GM12878 (cell line): Measurements from ENCODE around the gene ANKHD1. TPM values are rescaled to one million over a fixed set of nuclear protein-coding genes. Genes with fewer than 3 reads are reported as not detected.

Experiments
- CHD1 ChIP-seq: IDR thresholded peaks from 2 replicates; pipeline ENCODE4 v1.6.1; 2012; ENCODE audit warnings: low read depth, low read length, improper control_type of control experiment
- CTCF ChIP-seq, 3 experiments: IDR thresholded peaks in 2 of 3; conservative IDR thresholded peaks in 1 of 3; 2 replicates each; pipeline ENCODE4 v1.5.1; 2011; ENCODE audit warnings: low read depth in 3 of 3, low read length in 3 of 3, mild to moderate bottlenecking in 3 of 3, control low read depth in 2 of 3, moderate library complexity in 2 of 3, inconsistent platforms in 1 of 3, mixed read lengths in 1 of 3; ENCODE audit not compliant: control insufficient read depth in 2 of 3, insufficient read depth in 1 of 3; ENCODE audit errors: extremely low read depth in 1 of 3
- FOXK2 ChIP-seq: fragments of 450-650 bp; IDR thresholded peaks from 2 replicates; pipeline ENCODE4 v1.6.1; 2017; ENCODE audit warnings: mild to moderate bottlenecking, moderate library complexity
- FOXM1 ChIP-seq: IDR thresholded peaks from 2 replicates; pipeline ENCODE4 v1.6.1; 2012; ENCODE audit warnings: low read depth, mild to moderate bottlenecking, inconsistent platforms, low read length, moderate library complexity
- HDGF ChIP-seq: fragments of 450-650 bp; IDR thresholded peaks from 2 replicates; pipeline ENCODE4 v1.6.1; 2016; ENCODE audit warnings: antibody characterized with exemption
- KLF5 ChIP-seq: fragments of 450-650 bp; IDR thresholded peaks from 2 replicates; pipeline ENCODE4 v1.6.1; 2014; ENCODE audit warnings: mild to moderate bottlenecking; ENCODE audit not compliant: partially characterized antibody
- MTA2 ChIP-seq: fragments of 450-650 bp; IDR thresholded peaks from 2 replicates; pipeline ENCODE4 v1.6.1; 2016; ENCODE audit warnings: low read depth, mild to moderate bottlenecking, moderate library complexity
- NR2F1 ChIP-seq: fragments of 450-650 bp; conservative IDR thresholded peaks from 2 replicates; pipeline ENCODE4 v1.6.1; 2017; ENCODE audit warnings: mild to moderate bottlenecking
- PAX5 ChIP-seq: IDR thresholded peaks from 2 replicates; pipeline ENCODE4 v1.6.1; 2011; ENCODE audit warnings: low read depth, low read length, borderline replicate concordance
- PBX3 ChIP-seq: IDR thresholded peaks from 2 replicates; pipeline ENCODE4 v1.6.1; 2011; ENCODE audit warnings: mild to moderate bottlenecking, low read depth, low read length, moderate library complexity; ENCODE audit not compliant: insufficient replicate concordance
- RAD51 ChIP-seq: fragments of 450-650 bp; IDR thresholded peaks from 2 replicates; pipeline ENCODE4 v1.6.1; 2016; ENCODE audit warnings: moderate library complexity, mild to moderate bottlenecking, inconsistent platforms
- RELB ChIP-seq: fragments of 450-650 bp; IDR thresholded peaks from 2 replicates; pipeline ENCODE4 v1.6.1; 2017; ENCODE audit warnings: low read depth, mild to moderate bottlenecking, moderate library complexity
- RUNX3 ChIP-seq: IDR thresholded peaks from 2 replicates; pipeline ENCODE4 v1.6.1; 2012; ENCODE audit warnings: low read length, inconsistent platforms
- SIX5 ChIP-seq: IDR thresholded peaks from 2 replicates; pipeline ENCODE4 v1.6.1; 2011; ENCODE audit warnings: mild to moderate bottlenecking, low read depth, low read length, moderate library complexity; ENCODE audit not compliant: severe bottlenecking
- SMARCA5 ChIP-seq: fragments of 450-650 bp; IDR thresholded peaks from 2 replicates; pipeline ENCODE4 v1.6.1; 2017; ENCODE audit warnings: mild to moderate bottlenecking
- STAT1 ChIP-seq: fragments of 450-650 bp; conservative IDR thresholded peaks from 2 replicates; pipeline ENCODE4 v1.6.1; 2014; ENCODE audit warnings: antibody characterized with exemption, mild to moderate bottlenecking
- TAF1 ChIP-seq: IDR thresholded peaks from 2 replicates; pipeline ENCODE4 v1.6.1; 2011; ENCODE audit warnings: mild to moderate bottlenecking, low read depth, low read length, borderline replicate concordance
- USF2 ChIP-seq: IDR thresholded peaks from 2 replicates; pipeline ENCODE4 v1.6.1; 2011; ENCODE audit warnings: low read depth, low read length, improper control_type of control experiment, borderline replicate concordance
- ZNF24 ChIP-seq: fragments of 450-650 bp; IDR thresholded peaks from 2 replicates; pipeline ENCODE4 v1.6.1; 2017; ENCODE audit warnings: antibody characterized with exemption, mild to moderate bottlenecking
- ZNF274 ChIP-seq: IDR thresholded peaks from one replicate; pipeline ENCODE4 v1.8.0; 2011; ENCODE audit not compliant: insufficient read length, insufficient read depth
- polyA plus RNA-seq, 11 experiments: library from polyadenylated mRNA; depleted of rRNA in 4 of 11; unstranded in 6 of 11; stranded (reverse) in 5 of 11; fragments of >200 nt; fragmentation: Nextera tagmentation in 4 of 11; fragmentation: Illumina TruSeq in 1 of 11; extraction: Ambion mirVana in 4 of 11; extraction: Trizol in 1 of 11; gene quantifications; 1 replicate in 1 of 11; 2 replicates in 10 of 11; pipeline versions ENCODE4 v1.2.1 to v1.2.3, GENCODE V29; 2011 to 2016; ENCODE audit warnings: inconsistent platforms in 2 of 11, missing spikeins in 2 of 11, low read depth in 1 of 11
- total RNA-seq, 4 experiments: library from RNA; depleted of rRNA in 3 of 4; stranded (reverse); fragments of >200 nt in 3 of 4; fragmentation: Illumina TruSeq in 1 of 4; extraction: Trizol in 1 of 4; gene quantifications; 2 replicates each; pipeline versions ENCODE4 v1.2.1 to v1.2.3, GENCODE V29; 2013 to 2021
- TF ChIP-seq, protein P1 (sequence below): IDR thresholded peaks from 2 replicates; pipeline ENCODE4 v1.6.1; 2012; ENCODE audit warnings: low read depth, low read length, improper control_type of control experiment
- TF ChIP-seq, protein P2 (sequence below): IDR thresholded peaks from 2 replicates; pipeline ENCODE4 v1.6.1; 2012; ENCODE audit warnings: low read depth, low read length, improper control_type of control experiment

The ANKHD1 gene
- total and polyA plus RNA-seq, 10 of the 15 experiments (the other 5 are each of a cell fraction or from before 2014, with no cell fraction given) = 31.6 to 96.8 (median 74.3) TPM

DNA sequence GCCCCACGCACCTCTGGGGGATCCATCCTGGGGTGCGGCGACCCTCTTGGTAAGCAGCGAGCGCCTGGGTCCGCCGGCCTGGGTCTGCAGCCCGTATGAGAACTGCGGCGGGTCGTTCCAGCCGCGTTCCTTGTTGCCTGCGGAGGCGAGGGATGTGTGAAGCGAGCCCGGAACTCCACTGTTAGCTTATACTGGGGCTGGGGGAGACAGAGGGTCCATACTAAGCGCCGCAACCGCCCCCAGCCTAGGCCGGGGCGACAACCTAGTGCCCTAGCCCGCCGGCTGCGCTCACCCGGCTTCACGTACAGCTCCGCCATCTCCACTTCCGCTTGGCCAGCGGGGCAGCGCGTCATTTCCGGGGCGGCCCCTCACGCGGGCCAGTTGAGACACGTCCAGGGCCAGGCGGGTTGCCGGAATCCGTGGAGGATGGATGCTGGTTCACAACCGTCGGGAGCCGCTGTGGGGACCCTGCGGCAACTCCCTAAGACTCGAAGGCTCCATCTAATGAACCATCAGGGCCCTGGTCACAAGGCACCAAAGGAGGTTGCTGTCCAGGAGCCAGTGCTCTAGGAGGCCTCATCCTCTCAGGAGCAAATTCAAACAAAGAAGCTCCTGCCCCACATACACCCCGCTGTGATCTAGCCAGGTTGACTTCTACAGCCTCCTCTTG is 155.6 kb downstream of the ANKHD1 start, which contains the start of gene SRA1 (continued):
- TF ChIP-seq, protein P1, sequence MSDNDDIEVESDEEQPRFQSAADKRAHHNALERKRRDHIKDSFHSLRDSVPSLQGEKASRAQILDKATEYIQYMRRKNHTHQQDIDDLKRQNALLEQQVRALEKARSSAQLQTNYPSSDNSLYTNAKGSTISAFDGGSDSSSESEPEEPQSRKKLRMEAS = no peak
- TF ChIP-seq MTA2 = peak; percentile 40; the same call in 1 of the 2 replicates
- TF ChIP-seq STAT1 = no peak
- TF ChIP-seq HDGF = peak; percentile 89
- no peak for TF ChIP-seq SMARCA5
- TF ChIP-seq, protein P2, sequence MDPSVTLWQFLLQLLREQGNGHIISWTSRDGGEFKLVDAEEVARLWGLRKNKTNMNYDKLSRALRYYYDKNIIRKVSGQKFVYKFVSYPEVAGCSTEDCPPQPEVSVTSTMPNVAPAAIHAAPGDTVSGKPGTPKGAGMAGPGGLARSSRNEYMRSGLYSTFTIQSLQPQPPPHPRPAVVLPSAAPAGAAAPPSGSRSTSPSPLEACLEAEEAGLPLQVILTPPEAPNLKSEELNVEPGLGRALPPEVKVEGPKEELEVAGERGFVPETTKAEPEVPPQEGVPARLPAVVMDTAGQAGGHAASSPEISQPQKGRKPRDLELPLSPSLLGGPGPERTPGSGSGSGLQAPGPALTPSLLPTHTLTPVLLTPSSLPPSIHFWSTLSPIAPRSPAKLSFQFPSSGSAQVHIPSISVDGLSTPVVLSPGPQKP = peak; percentile 79
- TF ChIP-seq CTCF (IDR thresholded peaks at IDR 0.05 in 2 of 3, conservative IDR thresholded peaks at IDR 0.05 in 1 of 3; ENCODE audit: control insufficient read depth in 2 of 3, extremely low read depth in 1 of 3, insufficient read depth in 1 of 3, low read depth in 3 of 3, low read length in 3 of 3) = no peak
- TF ChIP-seq RUNX3 = peak; percentile 31; the same call in 1 of the 2 replicates
- peak; percentile 13 for TF ChIP-seq PBX3
- TF ChIP-seq ZNF24 = no peak
- TF ChIP-seq SIX5 = peak; percentile 32
- TF ChIP-seq FOXK2 = no peak
- peak; percentile 63; the same call in 1 of the 2 replicates for TF ChIP-seq PAX5
- TF ChIP-seq TAF1 = peak; percentile 93
- peak; percentile 85 for TF ChIP-seq NR2F1
- TF ChIP-seq ZNF274 = no peak
- TF ChIP-seq RAD51 = no peak
- TF ChIP-seq FOXM1 = no peak
- TF ChIP-seq USF2 = no peak
- peak; percentile 81 for TF ChIP-seq KLF5
- peak; percentile 92; the same call in 1 of the 2 replicates for TF ChIP-seq CHD1
- TF ChIP-seq RELB = peak; percentile 81
